GM18517 (cell line): Measurements from ENCODE around the gene VPS18.
A peak's percentile ranks its signal among the peaks of the same experiment; 100 is the strongest.

Experiments used
- ATAC-seq: cut with Tn5 transposase; IDR thresholded peaks from one replicate; pipeline ENCODE4 v1.9.1; 2021; ENCODE audit warnings: mild to moderate bottlenecking, moderate library complexity; ENCODE audit not compliant: unreplicated experiment

The VPS18 gene

GRCh38 chr15:40867199-40867598, 27.1 kb upstream of the VPS18 start:
- no peak for ATAC-seq

- ATAC-seq: no peak
Measured at GRCh38 chr15:40869686-40870085, 24.6 kb upstream of the VPS18 start.

DNA sequence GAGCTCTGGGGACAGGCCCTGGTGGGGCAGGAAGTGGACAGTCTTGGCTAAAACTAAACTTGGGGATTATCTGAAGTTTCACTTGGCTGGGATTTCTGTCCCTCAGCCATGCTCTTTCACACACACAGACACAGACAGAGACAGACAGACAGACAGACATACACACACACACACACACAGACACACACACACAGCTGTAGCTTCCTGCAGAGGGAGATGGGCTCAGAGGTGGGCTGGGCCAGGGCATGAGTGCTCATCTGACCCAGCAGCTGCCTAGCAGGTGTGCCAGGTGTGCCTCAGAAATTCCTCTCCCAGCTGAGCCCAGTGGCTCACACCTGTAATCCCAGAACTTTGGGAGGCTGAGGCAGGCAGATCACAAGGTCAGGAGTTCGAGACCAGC, 23.5 kb upstream of the VPS18 start:
- ATAC-seq: no peak

DNA sequence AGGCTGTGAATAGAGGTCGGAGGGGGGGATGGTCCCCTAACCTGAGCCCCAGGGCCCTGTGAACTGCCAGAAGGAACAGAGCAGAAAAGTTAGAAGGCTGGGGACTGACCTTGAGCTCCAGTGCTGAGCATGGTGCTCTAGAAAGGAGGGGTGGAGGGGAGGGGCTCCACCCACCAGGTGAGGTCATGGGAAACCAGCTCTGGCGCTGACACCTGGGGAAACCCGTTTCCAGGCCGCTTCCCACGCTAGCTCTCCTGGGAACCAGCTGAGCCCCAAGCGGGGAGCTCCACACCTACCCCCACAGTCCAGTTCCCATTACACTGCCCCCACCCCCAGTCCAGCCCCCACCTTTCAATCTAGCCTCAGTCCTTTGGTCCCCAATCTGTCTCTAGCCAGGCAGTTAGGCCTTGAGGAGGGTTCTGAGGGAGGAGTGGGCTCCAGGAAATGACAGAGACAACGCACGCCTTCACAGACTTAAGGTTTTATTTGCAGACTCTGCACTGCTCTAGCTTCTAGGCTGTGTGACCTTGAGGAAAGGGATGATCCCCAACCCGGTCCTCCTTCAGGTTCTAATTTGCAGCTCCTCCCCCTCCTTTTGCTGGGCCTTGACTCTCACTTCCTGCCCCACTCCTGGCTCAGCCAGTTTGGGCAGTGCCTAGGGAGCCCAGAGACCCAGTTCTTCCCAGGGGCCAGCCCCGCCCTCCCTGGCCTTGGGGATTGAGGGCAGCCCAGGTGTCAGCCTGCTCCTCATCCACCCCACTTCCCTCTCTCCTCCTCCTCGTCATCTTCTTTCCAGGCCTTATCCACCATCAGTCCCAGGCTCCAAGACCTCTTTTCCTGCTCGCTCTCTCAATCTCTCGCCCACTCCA, 22.3 kb upstream of the VPS18 start:
- no peak for ATAC-seq

DNA sequence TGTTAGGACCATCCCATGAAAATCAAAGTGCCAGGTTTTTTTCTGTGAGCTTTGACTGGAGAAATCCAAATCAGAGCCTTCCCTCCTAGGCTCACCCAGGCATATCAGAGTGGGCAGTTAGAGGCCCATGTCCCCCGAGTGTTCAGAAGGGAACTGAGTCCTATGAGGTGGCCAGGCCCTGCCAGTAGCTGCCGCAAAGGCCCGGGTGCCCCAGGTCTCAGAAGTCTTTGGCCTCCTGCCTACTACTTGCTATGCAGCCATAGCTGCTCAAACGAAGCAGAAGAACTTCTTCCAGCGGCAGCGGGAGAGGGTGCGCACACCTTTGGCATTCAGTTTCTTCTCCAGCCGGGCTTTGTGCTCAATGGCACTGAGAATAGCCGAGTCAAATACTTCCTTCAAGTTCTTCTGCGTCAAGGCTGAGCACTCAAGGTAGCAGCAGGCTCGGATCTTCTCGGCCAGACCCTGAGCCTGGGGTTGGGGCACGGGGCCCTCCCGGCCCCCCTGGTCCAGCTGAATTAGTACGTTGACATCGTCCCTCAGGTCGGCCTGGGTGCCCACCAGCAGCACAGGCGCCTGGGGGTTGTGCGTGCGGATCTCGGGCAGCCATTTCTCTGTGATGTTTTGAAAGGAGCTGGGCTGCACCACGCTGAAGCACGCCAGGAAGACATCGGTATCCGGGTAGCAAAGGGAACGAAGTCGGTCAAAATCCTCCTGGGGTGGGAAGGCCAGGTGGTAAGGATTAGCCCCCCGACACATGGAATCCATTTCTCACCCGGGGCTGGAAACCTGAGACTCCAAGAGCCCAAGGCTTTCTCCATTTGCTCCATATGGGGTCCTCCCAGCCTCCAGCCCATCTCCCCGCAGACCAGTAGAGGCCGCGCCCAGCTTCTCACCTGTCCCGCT, 21.2 kb upstream of the VPS18 start:
- no peak for ATAC-seq

DNA sequence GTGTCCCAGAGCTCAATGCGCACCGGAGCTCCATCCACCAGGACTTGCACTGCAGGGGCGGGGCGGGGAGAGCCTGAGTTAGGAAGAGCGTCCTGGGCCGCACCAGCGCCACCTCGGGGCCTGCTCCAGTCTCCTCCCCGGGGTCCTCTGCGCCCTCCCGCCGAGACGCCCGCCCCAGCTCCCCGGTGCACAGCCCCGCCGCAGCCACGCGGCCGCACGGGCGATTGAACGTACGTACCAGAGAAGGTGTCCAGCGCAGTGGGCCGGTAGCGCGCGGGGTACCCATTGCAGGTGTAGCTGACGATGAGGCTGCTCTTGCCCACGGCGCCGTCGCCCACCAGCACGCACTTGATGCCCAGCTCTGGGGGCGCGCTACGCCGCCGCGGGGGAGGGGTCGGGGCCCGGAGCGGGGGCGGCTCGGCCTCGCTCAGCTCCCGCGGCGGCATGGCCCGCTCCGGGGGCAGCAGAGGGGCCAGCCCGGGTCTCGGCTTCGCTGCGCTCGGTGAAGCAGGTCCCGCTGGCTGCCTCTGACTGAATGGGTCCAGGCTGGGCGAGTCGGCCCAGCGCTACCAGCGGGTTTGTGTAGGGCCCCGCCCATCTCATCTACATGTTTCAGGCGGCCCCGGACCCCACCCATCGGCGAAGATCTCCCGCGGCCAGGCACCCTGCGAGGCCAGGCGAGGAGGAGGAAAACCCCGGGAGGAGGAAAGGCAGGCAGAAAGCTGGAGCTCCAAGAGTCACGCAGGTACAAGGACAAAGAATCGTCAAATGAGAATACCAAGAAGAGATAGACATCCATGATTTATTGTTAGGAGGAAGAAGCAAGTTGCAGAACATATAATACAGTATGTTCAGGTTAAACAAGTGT, 20.3 kb upstream of the VPS18 start, which contains the start of gene RHOV:
Gene RHOV (minus strand): TSS at position 541 of the 868 bp plus-strand sequence. CDS start 95 bp downstream, at position 446.
- ATAC-seq: peak; percentile 43

GRCh38 chr15:40875991-40876730, 18.1 kb upstream of the VPS18 start:
- ATAC-seq: no peak

DNA sequence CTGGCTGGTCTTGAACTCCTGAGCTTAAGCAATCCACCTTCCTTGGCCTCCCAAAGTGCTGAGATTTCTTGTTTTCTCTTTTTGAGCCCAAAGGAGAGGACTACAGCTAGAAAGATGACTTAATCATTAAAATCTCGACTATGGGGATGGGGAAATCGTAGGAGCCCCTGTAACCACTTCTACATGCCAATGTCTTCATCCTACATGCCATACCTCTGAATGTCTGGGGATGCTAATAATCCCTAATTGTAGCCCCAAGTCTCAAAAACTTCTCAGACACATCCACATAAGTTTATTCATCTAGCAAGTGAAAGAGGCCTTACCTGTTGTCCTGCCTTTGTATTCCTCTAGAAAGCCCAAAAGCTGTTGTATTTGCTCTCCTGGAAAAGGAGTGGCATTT, 16.6 kb upstream of the VPS18 start:
- no peak for ATAC-seq

- no peak for ATAC-seq
Measured at GRCh38 chr15:40878785-40879184, 15.5 kb upstream of the VPS18 start.

GRCh38 chr15:40879609-40880008, 14.6 kb upstream of the VPS18 start:
- no peak for ATAC-seq

GRCh38 chr15:40881351-40881750, 12.9 kb upstream of the VPS18 start:
- no peak for ATAC-seq

GRCh38 chr15:40886586-40886985, 7.7 kb upstream of the VPS18 start:
- no peak for ATAC-seq

- ATAC-seq: no peak
Measured at GRCh38 chr15:40889112-40889511, 5.1 kb upstream of the VPS18 start.

DNA sequence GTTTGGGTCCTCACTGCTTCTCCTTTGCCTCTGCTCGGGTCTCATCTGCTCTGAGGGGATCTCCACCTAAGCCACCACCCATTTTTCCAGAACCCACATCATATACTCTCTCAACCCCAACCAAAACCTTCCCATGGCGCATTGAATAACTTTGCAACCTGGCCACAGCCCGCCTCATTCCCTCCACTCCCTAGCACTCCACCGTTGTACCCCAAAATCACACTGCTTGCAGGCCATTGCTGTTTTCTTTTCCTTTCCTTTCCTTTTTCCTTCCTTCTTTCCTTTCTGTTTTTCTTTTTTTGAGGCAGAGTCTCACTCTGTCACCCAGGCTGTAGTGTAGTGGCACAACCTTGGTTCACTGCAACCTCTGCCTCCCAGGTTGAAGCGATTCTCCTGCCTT, 3.1 kb upstream of the VPS18 start:
- no peak for ATAC-seq

- ATAC-seq: no peak
Measured at GRCh38 chr15:40891810-40892446, 2.3 kb upstream of the VPS18 start.

DNA sequence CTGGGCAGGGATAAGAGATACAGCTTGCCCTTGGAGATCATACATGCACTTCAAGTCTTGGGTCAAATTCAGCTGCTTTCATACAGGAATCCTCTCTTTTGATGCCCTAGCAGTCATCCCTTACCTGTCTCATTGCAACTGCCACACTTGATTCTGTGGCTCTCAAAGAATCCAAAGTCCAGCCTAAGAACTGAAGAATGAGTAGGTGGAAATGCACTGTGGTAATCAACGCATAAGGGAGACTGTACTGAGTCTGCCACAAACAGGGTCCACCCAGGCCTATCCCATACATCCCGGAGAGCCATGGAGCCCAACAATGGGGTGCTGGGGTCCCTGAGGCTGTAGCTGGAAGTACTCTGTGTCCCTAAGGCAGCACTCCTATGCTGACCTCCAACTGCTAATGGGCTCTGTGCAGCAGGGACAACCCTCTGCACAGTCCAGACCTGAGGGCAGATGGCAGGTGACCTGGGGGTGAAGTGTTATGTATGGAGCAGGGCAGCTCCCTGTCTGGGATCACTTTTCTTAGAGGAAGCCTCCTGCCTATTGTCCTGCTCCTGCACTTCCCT, 1.7 kb upstream of the VPS18 start:
- ATAC-seq: no peak

DNA sequence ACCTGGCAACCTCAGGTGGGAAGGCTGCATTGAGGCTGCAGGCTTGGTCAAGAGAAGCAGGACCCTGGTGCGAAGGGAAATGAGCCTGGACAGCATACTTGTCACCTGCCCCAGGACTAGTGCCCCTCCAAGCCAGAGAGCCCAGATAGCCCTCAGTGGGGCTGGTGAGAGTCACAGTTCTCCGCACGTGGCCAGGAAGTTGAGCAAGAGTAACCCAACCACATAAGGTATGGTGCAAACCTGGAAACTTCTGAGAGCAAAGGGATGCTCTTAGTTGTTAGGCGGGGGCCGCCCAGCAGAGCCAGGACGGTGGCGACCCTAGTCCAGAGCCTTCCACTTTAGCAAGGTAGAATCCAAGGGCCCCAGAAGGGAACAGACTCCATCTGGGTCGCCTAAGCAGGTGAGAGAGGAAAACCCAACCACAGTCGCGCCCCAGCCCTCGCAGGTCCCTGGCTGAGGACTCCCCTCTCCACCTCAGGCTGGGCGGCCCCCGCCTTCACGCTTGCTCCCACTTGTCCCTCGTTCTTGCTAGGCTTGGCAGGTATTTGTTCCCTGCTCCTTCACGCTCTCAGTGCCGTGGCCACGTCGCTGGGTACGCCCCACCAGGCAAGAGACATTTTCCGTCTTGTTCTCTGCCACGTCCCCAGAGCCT, 1.1 kb upstream of the VPS18 start:
- no peak for ATAC-seq

GRCh38 chr15:40894681-40895448, 615 bp downstream of the VPS18 start:
- peak; percentile 33 for ATAC-seq
